Suprapubic skin (tissue), 4 donors: ENCODE results near the gene BLCAP. TPM values are rescaled to one million over a fixed set of nuclear protein-coding genes. Genes with fewer than 3 reads are reported as not detected.

Experiments used
- DNase-seq, 2 donors: peaks; one replicate each; pipeline ENCODE4 v3.0.0-alpha.2; 2019; ENCODE audit warnings: low spot score in 2 of 2
- H3K27ac ChIP-seq: fragments of 200-600 bp; sonication (generic); one replicate; pipeline ENCODE4 v1.5.1; 2019
- H3K27me3 ChIP-seq: fragments of 200-600 bp; sonication (generic); one replicate; pipeline ENCODE4 v1.5.1; 2019
- H3K36me3 ChIP-seq: fragments of 200-600 bp; sonication (generic); one replicate; pipeline ENCODE4 v1.5.1; 2019
- H3K4me1 ChIP-seq: fragments of 200-600 bp; sonication (generic); one replicate; pipeline ENCODE4 v1.5.1; 2019
- H3K4me3 ChIP-seq: fragments of 200-600 bp; sonication (generic); one replicate; pipeline ENCODE4 v1.5.1; 2019; ENCODE audit warnings: mild to moderate bottlenecking
- H3K9me3 ChIP-seq: fragments of 200-600 bp; sonication (generic); one replicate; pipeline ENCODE4 v1.5.1; 2019
- CTCF ChIP-seq, 2 donors: fragments of 200-600 bp in 1 of 2; fragments of 450-650 bp in 1 of 2; sonication (generic) in 1 of 2; IDR thresholded peaks; one replicate each; pipeline ENCODE4 v1.5.1; 2016 to 2019; ENCODE audit warnings: antibody characterized with exemption in 2 of 2, mild to moderate bottlenecking in 1 of 2, moderate library complexity in 1 of 2
- EP300 ChIP-seq: sonication (generic); formaldehyde crosslinking; IDR thresholded peaks from one replicate; pipeline ENCODE4 v1.6.1; 2017; ENCODE audit warnings: antibody characterized with exemption
- POLR2A ChIP-seq, 2 donors: fragments of 450-650 bp; IDR thresholded peaks; one replicate each; pipeline ENCODE4 v1.6.1; 2017; ENCODE audit warnings: antibody characterized with exemption in 2 of 2, mild to moderate bottlenecking in 2 of 2, moderate library complexity in 2 of 2
- POLR2AphosphoS5 ChIP-seq, 3 donors: sonication (generic); formaldehyde crosslinking; IDR thresholded peaks; one replicate each; pipeline ENCODE4 v1.6.1; 2017; ENCODE audit warnings: antibody characterized with exemption in 3 of 3
- WGBS: methylation state at CpG from one replicate; pipeline ENCODE4 v1.1.5; 2018; 5-methylcytosine and 5-hydroxymethylcytosine counted together
- total RNA-seq, 4 donors: library from RNA; depleted of rRNA; stranded (reverse); fragments of >200 nt; gene quantifications; one replicate each; pipeline ENCODE4 v1.1.0, GENCODE V29; 2016

BLCAP gene
- total RNA-seq, 4 donors from 2014 or later: 126 to 198 (median 136) TPM

DNA sequence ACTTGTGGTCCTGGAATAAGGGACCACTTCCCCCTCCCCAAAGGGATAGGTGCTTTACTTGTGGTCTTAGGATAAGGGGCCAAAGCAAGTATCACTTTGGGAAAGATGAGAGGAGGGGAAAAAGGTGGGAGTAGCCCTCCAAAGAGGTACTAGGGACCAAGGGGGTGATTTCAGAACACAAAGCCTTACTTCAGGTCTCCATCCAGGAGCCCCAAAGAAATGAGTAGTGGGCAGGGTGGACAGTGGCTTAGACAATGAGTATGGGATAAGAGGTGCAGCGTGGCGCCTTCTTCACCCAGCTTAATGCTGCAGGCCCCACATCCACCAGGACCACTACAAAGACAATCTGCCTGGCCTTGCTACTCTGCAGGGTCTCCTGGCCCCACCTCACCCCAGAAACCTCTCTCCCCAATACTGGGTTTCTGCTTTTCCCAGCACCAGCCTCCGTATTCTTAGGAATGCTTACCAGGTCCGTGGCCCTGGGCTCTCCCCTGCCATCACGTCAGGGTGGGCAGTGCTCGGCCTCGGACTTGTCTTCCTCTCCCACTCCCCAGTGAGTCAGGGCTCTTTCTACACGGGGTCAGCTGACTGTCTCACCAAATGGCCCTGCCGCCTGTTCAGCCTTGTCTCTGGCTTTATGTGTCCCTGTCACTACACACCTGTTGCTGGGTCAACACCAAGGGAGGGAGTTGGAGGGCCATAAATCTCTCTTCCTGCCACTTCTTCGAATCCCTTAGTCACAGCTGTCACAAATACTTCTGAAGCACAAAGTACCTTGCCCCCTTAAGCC, 3.6 kb downstream of the BLCAP start:
- TF ChIP-seq POLR2A (IDR thresholded peaks at IDR 0.05) (no peak), EP300 (no peak), POLR2AphosphoS5 (IDR thresholded peaks at IDR 0.05) (no peak), CTCF (IDR thresholded peaks at IDR 0.05) (no peak)
- Histone ChIP-seq H3K27ac (no peak overlapping the region), H3K27me3 (no peaks in the 10 kb centered on the region), H3K4me3 (no peak overlapping the region), H3K36me3 (no peaks in the 10 kb centered on the region), H3K4me1 (peaks cover 83% of the 10 kb centered on the region), H3K9me3 (no peaks in the 10 kb centered on the region)
- 65% methylated on average over 10 of the region's 10 CpGs for WGBS
- no peak for DNase-seq

GRCh38 chr20:37523012-37523391, 4.7 kb downstream of the BLCAP start:
- no peak for TF ChIP-seq POLR2AphosphoS5 (IDR thresholded peaks at IDR 0.05)
- H3K9me3 ChIP-seq: no peaks in the 10 kb centered on the region
- peaks cover 4% of the 10 kb centered on the region for H3K36me3 ChIP-seq
- H3K27me3 ChIP-seq: no peaks in the 10 kb centered on the region
- H3K4me1 ChIP-seq: peaks cover 76% of the 10 kb centered on the region
- no peak for DNase-seq
- no peak overlapping the region for H3K27ac ChIP-seq
- 50% methylated on average over 13 of the region's 13 CpGs for whole genome bisulfite sequencing
- peak overlapping the region; percentile 8 for H3K4me3 ChIP-seq

DNA sequence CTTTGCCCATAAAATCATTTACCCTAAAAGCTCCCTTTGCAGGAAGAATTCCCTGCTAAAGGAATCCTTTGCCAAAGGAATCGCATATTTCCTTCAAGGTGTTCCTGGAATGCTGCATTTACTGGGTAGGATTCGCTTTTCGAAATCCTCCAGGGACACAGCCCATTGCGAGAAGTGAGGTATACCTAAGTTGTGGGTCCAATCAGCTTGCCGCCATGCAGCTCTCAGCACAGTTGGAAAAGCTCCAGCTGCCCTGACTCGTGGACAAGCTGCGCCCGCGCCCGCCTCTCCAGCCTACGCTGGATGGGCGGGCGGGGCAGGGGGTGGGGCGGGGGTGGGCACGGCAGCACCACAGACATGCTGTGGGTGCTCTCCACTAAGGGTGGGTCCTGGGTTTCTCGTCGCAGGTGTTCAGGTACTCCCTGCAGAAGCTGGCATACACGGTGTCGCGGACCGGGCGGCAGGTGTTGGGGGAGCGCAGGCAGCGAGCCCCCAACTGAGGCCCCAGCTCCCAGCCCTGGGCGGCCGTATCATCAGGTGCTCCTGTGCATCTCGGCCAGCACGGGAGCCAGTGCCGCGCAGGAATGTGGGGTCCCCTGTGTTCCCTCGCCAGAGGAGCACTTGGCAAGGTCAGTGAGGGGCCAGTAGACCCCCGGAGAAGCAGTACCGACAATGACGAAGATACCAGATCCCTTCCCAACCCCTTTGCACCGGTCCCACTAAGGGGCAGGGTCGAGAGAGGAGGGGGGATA, 5.2 kb downstream of the BLCAP start:
- peaks cover 9% of the 10 kb centered on the region for H3K36me3 ChIP-seq
- H3K27me3 ChIP-seq: no peaks in the 10 kb centered on the region
- TF ChIP-seq POLR2AphosphoS5 (IDR thresholded peaks at IDR 0.05) (no peak), EP300 (no peak), POLR2A (IDR thresholded peaks at IDR 0.05) (no peak), CTCF (IDR thresholded peaks at IDR 0.05) (no peak)
- DNase-seq: no peak
- H3K4me1 ChIP-seq: peaks cover 81% of the 10 kb centered on the region
- H3K9me3 ChIP-seq: no peaks in the 10 kb centered on the region
- WGBS: 52% methylated on average over 11 of the region's 36 CpGs
- H3K27ac ChIP-seq: no peak overlapping the region
- H3K4me3 ChIP-seq: peak overlapping the region; percentile 8

DNA sequence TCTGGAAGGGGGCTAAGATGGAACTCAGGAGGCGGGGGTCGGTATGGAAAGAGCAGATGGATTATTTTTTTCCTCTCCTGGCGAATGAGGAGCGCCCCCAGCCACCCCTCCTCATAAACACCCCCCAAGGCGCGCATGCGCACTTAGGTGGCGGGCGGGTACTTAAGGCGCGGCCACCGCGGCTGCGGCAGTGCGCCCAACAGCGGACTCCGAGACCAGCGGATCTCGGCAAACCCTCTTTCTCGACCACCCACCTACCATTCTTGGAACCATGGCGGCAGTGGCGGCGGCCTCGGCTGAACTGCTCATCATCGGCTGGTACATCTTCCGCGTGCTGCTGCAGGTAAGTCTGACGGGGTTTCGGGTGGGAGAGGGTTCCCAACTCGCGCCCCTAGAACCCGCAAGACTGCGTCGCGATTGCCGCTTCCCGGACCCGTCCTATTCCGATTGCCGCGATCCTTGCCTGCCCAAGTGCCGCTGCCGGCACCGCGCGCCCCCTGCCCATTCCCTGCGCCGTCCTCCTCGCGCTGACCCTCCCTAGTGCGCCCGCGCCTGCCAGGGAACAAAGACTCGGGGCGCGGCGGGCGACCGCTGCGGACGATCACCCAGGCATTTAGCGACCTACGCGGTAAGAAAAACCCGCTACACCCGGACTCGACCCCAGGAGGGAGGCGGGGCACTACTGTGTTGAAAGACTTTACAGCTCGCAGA, 6.5 kb downstream of the BLCAP start, which contains the start of gene NNAT:
TSS of gene NNAT (plus strand) at position 190 of the 711 bp plus-strand sequence. CDS start at position 272, 82 bp downstream.
- no peak for DNase-seq
- Histone ChIP-seq H3K9me3 (no peaks in the 10 kb centered on the region), H3K4me3 (peak within 1 kb of the TSS; percentile 22), H3K27me3 (no peaks in the 10 kb centered on the region), H3K36me3 (peaks cover 12% of the 10 kb centered on the region), H3K27ac (no peak within 1 kb of the TSS), H3K4me1 (peaks cover 74% of the 10 kb centered on the region)
- TF ChIP-seq CTCF (IDR thresholded peaks at IDR 0.05) (no peak), EP300 (no peak), POLR2AphosphoS5 (IDR thresholded peaks at IDR 0.05) (no peak), POLR2A (IDR thresholded peaks at IDR 0.05) (no peak)
- 71% methylated on average over 68 of the region's 69 CpGs for WGBS

GRCh38 chr20:37520419-37520955, 7.2 kb downstream of the BLCAP start:
- DNase-seq: peak in 1 of 2 donors; percentile 47
- H3K4me1 ChIP-seq: peaks cover 67% of the 10 kb centered on the region
- TF ChIP-seq POLR2AphosphoS5 (IDR thresholded peaks at IDR 0.05): no peak
- TF ChIP-seq CTCF (IDR thresholded peaks at IDR 0.05): no peak
- no peak for TF ChIP-seq POLR2A (IDR thresholded peaks at IDR 0.05)
- no peak for TF ChIP-seq EP300
- 88% methylated on average over 24 of the region's 24 CpGs for WGBS
- no peaks in the 10 kb centered on the region for H3K27me3 ChIP-seq
- H3K4me3 ChIP-seq: no peak overlapping the region
- no peaks in the 10 kb centered on the region for H3K9me3 ChIP-seq
- H3K27ac ChIP-seq: no peak overlapping the region
- peaks cover 17% of the 10 kb centered on the region for H3K36me3 ChIP-seq
